WTC11 (cell line): ENCODE results near the gene FSTL4. TPM values are rescaled to one million over a fixed set of nuclear protein-coding genes. Genes with fewer than 3 reads are reported as not detected.

Source experiments
- ATAC-seq: fragments of 200-7000 bp; cut with Tn5 transposase; 2 replicates; pipeline ENCODE4 v1.10.0; 2021; ENCODE audit warnings: mild to moderate bottlenecking, moderate library complexity
- CTCF ChIA-PET: fragments of 300-600 bp; sonication (Branson Sonifier 250); formaldehyde crosslinking; loops from one replicate; lab custom pipeline; 2021; ENCODE audit warnings: antibody characterized with exemption; lab: Charles Lee
- POLR2A ChIA-PET: fragments of 350-600 bp; sonication (Branson Sonifier 250); formaldehyde crosslinking; loops from one replicate; lab custom pipeline; 2021; ENCODE audit warnings: antibody characterized with exemption; lab: Charles Lee
- DNase-seq: peaks from one replicate; pipeline ENCODE4 v3.0.0; 2021; ENCODE audit warnings: low spot score
- H3K27ac Mint-ChIP-seq: 2 replicates; pipeline ENCODE4 v1.8.0; 2021; ENCODE audit warnings: mixed read lengths
- H3K27me3 Mint-ChIP-seq: 2 replicates; pipeline ENCODE4 v1.8.0; 2021; ENCODE audit warnings: low read depth, mild to moderate bottlenecking, moderate library complexity, mixed read lengths
- H3K36me3 Mint-ChIP-seq: 2 replicates; pipeline ENCODE4 v1.8.0; 2021; ENCODE audit warnings: mixed read lengths
- H3K4me1 Mint-ChIP-seq: 2 replicates; pipeline ENCODE4 v1.8.0; 2022; ENCODE audit warnings: mixed read lengths
- H3K4me3 Mint-ChIP-seq: 2 replicates; pipeline ENCODE4 v1.8.0; 2021; ENCODE audit warnings: mild to moderate bottlenecking, moderate library complexity, mixed read lengths
- H3K9me3 Mint-ChIP-seq: 2 replicates; pipeline ENCODE4 v1.8.0; 2021; ENCODE audit warnings: mixed read lengths
- ESRRA ChIP-seq: sonication (generic); formaldehyde crosslinking; IDR thresholded peaks from 2 replicates; pipeline ENCODE4 v1.8.1; 2022; ENCODE audit warnings: mild to moderate bottlenecking, missing genetic modification reagents, borderline replicate concordance
- FOXK1 ChIP-seq: sonication (generic); formaldehyde crosslinking; IDR thresholded peaks from 2 replicates; pipeline ENCODE4 v1.8.0; 2022; ENCODE audit warnings: mild to moderate bottlenecking, moderate library complexity, missing genetic modification reagents
- FOXP1 ChIP-seq: sonication (generic); formaldehyde crosslinking; IDR thresholded peaks from 2 replicates; pipeline ENCODE4 v1.8.0; 2022; ENCODE audit warnings: missing genetic modification reagents, mild to moderate bottlenecking, moderate library complexity, borderline replicate concordance
- KAT7 ChIP-seq: sonication (generic); formaldehyde crosslinking; IDR thresholded peaks from 2 replicates; pipeline ENCODE4 v1.8.1; 2023; ENCODE audit warnings: missing genetic modification reagents, mild to moderate bottlenecking, borderline replicate concordance
- NFE2L1 ChIP-seq: sonication (generic); formaldehyde crosslinking; IDR thresholded peaks from 2 replicates; pipeline ENCODE4 v1.8.1; 2023; ENCODE audit warnings: missing genetic modification reagents
- NR1H2 ChIP-seq: sonication (generic); formaldehyde crosslinking; IDR thresholded peaks from 2 replicates; pipeline ENCODE4 v1.9.0; 2021; ENCODE audit warnings: mild to moderate bottlenecking, moderate library complexity, missing genetic modification reagents
- RELA ChIP-seq: sonication (generic); formaldehyde crosslinking; IDR thresholded peaks from 2 replicates; pipeline ENCODE4 v1.8.1; 2022; ENCODE audit warnings: missing genetic modification reagents, mild to moderate bottlenecking, borderline replicate concordance
- RORB ChIP-seq: fragments of 250-450 bp; sonication (Bioruptor Pico); IDR thresholded peaks from 2 replicates; pipeline ENCODE4 v1.9.0; 2021; ENCODE audit warnings: mild to moderate bottlenecking
- ZNF232 ChIP-seq: sonication (generic); formaldehyde crosslinking; IDR thresholded peaks from 2 replicates; pipeline ENCODE4 v1.8.0; 2022; ENCODE audit warnings: mild to moderate bottlenecking, missing genetic modification reagents
- ZNF423 ChIP-seq: fragments of 250-450 bp; sonication (Bioruptor Pico); IDR thresholded peaks from 2 replicates; pipeline ENCODE4 v2.1.2; 2022; ENCODE audit warnings: mild to moderate bottlenecking, moderate library complexity
- total RNA-seq: library from RNA; stranded (reverse); gene quantifications from 3 replicates; pipeline ENCODE4 v1.2.3, GENCODE V29; 2021
- TF ChIP-seq, protein P1 (sequence below): sonication (generic); formaldehyde crosslinking; IDR thresholded peaks from 2 replicates; pipeline ENCODE4 v1.8.1; 2022; ENCODE audit warnings: low read depth, missing genetic modification reagents, borderline replicate concordance
- TF ChIP-seq, protein P2 (sequence below): sonication (generic); formaldehyde crosslinking; IDR thresholded peaks from 2 replicates; pipeline ENCODE4 v1.8.0; 2023; ENCODE audit warnings: missing genetic modification reagents
- TF ChIP-seq, protein P3 (sequence below): sonication (generic); formaldehyde crosslinking; IDR thresholded peaks from 2 replicates; pipeline ENCODE4 v1.8.1; 2022; ENCODE audit warnings: mild to moderate bottlenecking, moderate library complexity, missing genetic modification reagents
- TF ChIP-seq, protein P4 (sequence below): sonication (generic); formaldehyde crosslinking; IDR thresholded peaks from 2 replicates; pipeline ENCODE4 v1.8.0; 2022; ENCODE audit warnings: missing genetic modification reagents
- TF ChIP-seq, protein P5 (sequence below): sonication (generic); formaldehyde crosslinking; IDR thresholded peaks from 2 replicates; pipeline ENCODE4 v1.8.1; 2022; ENCODE audit warnings: low read depth, mild to moderate bottlenecking, moderate library complexity, missing genetic modification reagents, borderline replicate concordance
- TF ChIP-seq, protein P6 (sequence below): fragments of 250-450 bp; sonication (Bioruptor Pico); IDR thresholded peaks from 2 replicates; pipeline ENCODE4 v1.9.0; 2021; ENCODE audit warnings: mild to moderate bottlenecking
- TF ChIP-seq, protein P7 (sequence below): fragments of 200-600 bp; IDR thresholded peaks from 2 replicates; pipeline ENCODE4 v1.8.0; 2022; ENCODE audit warnings: antibody characterized with exemption
- TF ChIP-seq, protein P8 (sequence below): sonication (generic); formaldehyde crosslinking; IDR thresholded peaks from 2 replicates; pipeline ENCODE4 v1.8.0; 2022; ENCODE audit warnings: mild to moderate bottlenecking, missing genetic modification reagents
- TF ChIP-seq, protein P9 (sequence below): sonication (generic); formaldehyde crosslinking; IDR thresholded peaks from 2 replicates; pipeline ENCODE4 v1.8.1; 2022; ENCODE audit warnings: mild to moderate bottlenecking, missing genetic modification reagents, moderate library complexity, borderline replicate concordance

The FSTL4 gene
- total RNA-seq, 1 experiment from 2014 or later: 6.1 TPM

DNA sequence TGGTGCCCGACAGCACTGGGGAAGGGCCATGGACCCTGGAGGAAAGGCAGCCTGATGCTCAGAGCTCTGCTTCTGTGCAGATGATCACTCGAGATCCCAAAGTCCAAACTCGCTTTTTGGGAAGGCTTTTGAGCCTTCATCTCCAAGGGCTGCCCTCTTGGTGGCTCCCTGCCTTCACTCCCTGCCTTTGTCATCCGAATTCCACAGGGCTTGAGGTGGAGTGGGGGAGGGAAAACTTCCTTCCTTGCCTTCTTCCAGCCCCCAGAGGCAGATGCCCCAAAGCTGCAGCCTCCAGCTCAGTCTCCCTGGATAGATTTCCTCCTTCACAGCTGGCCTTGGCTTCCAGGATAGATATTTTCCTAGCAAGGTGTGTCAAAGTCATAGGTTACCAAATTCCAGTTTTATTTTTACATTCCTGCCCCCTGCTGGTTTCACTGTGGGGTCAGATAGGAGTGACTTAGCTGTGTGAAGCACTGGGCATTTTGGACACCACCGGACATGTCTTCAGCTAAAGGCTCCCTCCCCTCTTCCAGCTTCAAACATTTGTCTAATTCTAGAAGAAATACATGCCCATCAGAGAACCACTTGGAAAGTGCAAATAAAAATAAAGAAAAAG is 292.3 kb downstream of the FSTL4 start:
- ChIA-PET POLR2A (interaction anchor here (0.6 kb wide), 1 partner anchor 640 kb away, joined by 3 read pairs; no protein-coding TSS in a partner anchor), CTCF (interaction anchor here (0.7 to 1.8 kb wide), 10 partner anchors 9 to 625 kb away, joined by 3 to 9 read pairs (median 4); no protein-coding TSS in a partner anchor)
- Mint-ChIP-seq H3K9me3 (no peaks in the 10 kb centered on the region), H3K27ac (no peak overlapping the region), H3K4me3 (no peak overlapping the region), H3K4me1 (peaks cover 40% of the 10 kb centered on the region), H3K36me3 (no peaks in the 10 kb centered on the region), H3K27me3 (peaks cover 26% of the 10 kb centered on the region)
- peak; percentile 59 for ATAC-seq
- DNase-seq: no peak
- TF ChIP-seq RELA (CRISPR knock-in tag): no peak
- no peak for TF ChIP-seq ZNF423
- no peak for TF ChIP-seq KAT7 (CRISPR knock-in tag)
- no peak for TF ChIP-seq FOXP1 (CRISPR knock-in tag)
- no peak for TF ChIP-seq FOXK1 (CRISPR knock-in tag)
- no peak for TF ChIP-seq NR1H2
- TF ChIP-seq, protein P1, sequence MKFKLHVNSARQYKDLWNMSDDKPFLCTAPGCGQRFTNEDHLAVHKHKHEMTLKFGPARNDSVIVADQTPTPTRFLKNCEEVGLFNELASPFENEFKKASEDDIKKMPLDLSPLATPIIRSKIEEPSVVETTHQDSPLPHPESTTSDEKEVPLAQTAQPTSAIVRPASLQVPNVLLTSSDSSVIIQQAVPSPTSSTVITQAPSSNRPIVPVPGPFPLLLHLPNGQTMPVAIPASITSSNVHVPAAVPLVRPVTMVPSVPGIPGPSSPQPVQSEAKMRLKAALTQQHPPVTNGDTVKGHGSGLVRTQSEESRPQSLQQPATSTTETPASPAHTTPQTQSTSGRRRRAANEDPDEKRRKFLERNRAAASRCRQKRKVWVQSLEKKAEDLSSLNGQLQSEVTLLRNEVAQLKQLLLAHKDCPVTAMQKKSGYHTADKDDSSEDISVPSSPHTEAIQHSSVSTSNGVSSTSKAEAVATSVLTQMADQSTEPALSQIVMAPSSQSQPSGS: no peak
- TF ChIP-seq ZNF232: no peak
- TF ChIP-seq, protein P2, sequence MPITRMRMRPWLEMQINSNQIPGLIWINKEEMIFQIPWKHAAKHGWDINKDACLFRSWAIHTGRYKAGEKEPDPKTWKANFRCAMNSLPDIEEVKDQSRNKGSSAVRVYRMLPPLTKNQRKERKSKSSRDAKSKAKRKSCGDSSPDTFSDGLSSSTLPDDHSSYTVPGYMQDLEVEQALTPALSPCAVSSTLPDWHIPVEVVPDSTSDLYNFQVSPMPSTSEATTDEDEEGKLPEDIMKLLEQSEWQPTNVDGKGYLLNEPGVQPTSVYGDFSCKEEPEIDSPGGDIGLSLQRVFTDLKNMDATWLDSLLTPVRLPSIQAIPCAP (CRISPR knock-in tag): no peak
- TF ChIP-seq, protein P3, sequence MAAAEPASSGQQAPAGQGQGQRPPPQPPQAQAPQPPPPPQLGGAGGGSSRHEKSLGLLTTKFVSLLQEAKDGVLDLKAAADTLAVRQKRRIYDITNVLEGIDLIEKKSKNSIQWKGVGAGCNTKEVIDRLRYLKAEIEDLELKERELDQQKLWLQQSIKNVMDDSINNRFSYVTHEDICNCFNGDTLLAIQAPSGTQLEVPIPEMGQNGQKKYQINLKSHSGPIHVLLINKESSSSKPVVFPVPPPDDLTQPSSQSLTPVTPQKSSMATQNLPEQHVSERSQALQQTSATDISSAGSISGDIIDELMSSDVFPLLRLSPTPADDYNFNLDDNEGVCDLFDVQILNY (CRISPR knock-in tag): no peak
- no peak for TF ChIP-seq ESRRA
- no peak for TF ChIP-seq RORB (CRISPR knock-in tag)
- TF ChIP-seq, protein P4, sequence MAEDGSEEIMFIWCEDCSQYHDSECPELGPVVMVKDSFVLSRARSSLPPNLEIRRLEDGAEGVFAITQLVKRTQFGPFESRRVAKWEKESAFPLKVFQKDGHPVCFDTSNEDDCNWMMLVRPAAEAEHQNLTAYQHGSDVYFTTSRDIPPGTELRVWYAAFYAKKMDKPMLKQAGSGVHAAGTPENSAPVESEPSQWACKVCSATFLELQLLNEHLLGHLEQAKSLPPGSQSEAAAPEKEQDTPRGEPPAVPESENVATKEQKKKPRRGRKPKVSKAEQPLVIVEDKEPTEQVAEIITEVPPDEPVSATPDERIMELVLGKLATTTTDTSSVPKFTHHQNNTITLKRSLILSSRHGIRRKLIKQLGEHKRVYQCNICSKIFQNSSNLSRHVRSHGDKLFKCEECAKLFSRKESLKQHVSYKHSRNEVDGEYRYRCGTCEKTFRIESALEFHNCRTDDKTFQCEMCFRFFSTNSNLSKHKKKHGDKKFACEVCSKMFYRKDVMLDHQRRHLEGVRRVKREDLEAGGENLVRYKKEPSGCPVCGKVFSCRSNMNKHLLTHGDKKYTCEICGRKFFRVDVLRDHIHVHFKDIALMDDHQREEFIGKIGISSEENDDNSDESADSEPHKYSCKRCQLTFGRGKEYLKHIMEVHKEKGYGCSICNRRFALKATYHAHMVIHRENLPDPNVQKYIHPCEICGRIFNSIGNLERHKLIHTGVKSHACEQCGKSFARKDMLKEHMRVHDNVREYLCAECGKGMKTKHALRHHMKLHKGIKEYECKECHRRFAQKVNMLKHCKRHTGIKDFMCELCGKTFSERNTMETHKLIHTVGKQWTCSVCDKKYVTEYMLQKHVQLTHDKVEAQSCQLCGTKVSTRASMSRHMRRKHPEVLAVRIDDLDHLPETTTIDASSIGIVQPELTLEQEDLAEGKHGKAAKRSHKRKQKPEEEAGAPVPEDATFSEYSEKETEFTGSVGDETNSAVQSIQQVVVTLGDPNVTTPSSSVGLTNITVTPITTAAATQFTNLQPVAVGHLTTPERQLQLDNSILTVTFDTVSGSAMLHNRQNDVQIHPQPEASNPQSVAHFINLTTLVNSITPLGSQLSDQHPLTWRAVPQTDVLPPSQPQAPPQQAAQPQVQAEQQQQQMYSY (CRISPR knock-in tag): no peak
- TF ChIP-seq, protein P5, sequence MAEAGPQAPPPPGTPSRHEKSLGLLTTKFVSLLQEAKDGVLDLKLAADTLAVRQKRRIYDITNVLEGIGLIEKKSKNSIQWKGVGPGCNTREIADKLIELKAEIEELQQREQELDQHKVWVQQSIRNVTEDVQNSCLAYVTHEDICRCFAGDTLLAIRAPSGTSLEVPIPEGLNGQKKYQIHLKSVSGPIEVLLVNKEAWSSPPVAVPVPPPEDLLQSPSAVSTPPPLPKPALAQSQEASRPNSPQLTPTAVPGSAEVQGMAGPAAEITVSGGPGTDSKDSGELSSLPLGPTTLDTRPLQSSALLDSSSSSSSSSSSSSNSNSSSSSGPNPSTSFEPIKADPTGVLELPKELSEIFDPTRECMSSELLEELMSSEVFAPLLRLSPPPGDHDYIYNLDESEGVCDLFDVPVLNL: no peak
- TF ChIP-seq, protein P6, sequence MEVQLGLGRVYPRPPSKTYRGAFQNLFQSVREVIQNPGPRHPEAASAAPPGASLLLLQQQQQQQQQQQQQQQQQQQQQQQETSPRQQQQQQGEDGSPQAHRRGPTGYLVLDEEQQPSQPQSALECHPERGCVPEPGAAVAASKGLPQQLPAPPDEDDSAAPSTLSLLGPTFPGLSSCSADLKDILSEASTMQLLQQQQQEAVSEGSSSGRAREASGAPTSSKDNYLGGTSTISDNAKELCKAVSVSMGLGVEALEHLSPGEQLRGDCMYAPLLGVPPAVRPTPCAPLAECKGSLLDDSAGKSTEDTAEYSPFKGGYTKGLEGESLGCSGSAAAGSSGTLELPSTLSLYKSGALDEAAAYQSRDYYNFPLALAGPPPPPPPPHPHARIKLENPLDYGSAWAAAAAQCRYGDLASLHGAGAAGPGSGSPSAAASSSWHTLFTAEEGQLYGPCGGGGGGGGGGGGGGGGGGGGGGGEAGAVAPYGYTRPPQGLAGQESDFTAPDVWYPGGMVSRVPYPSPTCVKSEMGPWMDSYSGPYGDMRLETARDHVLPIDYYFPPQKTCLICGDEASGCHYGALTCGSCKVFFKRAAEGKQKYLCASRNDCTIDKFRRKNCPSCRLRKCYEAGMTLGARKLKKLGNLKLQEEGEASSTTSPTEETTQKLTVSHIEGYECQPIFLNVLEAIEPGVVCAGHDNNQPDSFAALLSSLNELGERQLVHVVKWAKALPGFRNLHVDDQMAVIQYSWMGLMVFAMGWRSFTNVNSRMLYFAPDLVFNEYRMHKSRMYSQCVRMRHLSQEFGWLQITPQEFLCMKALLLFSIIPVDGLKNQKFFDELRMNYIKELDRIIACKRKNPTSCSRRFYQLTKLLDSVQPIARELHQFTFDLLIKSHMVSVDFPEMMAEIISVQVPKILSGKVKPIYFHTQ (CRISPR knock-in tag): no peak
- TF ChIP-seq NFE2L1: no peak
- TF ChIP-seq, protein P7, sequence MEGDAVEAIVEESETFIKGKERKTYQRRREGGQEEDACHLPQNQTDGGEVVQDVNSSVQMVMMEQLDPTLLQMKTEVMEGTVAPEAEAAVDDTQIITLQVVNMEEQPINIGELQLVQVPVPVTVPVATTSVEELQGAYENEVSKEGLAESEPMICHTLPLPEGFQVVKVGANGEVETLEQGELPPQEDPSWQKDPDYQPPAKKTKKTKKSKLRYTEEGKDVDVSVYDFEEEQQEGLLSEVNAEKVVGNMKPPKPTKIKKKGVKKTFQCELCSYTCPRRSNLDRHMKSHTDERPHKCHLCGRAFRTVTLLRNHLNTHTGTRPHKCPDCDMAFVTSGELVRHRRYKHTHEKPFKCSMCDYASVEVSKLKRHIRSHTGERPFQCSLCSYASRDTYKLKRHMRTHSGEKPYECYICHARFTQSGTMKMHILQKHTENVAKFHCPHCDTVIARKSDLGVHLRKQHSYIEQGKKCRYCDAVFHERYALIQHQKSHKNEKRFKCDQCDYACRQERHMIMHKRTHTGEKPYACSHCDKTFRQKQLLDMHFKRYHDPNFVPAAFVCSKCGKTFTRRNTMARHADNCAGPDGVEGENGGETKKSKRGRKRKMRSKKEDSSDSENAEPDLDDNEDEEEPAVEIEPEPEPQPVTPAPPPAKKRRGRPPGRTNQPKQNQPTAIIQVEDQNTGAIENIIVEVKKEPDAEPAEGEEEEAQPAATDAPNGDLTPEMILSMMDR: no peak
- TF ChIP-seq, protein P8, sequence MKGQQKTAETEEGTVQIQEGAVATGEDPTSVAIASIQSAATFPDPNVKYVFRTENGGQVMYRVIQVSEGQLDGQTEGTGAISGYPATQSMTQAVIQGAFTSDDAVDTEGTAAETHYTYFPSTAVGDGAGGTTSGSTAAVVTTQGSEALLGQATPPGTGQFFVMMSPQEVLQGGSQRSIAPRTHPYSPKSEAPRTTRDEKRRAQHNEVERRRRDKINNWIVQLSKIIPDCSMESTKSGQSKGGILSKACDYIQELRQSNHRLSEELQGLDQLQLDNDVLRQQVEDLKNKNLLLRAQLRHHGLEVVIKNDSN: no peak
- TF ChIP-seq, protein P9, sequence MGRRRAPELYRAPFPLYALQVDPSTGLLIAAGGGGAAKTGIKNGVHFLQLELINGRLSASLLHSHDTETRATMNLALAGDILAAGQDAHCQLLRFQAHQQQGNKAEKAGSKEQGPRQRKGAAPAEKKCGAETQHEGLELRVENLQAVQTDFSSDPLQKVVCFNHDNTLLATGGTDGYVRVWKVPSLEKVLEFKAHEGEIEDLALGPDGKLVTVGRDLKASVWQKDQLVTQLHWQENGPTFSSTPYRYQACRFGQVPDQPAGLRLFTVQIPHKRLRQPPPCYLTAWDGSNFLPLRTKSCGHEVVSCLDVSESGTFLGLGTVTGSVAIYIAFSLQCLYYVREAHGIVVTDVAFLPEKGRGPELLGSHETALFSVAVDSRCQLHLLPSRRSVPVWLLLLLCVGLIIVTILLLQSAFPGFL (CRISPR knock-in tag): no peak
